H9 (cell line): Measurements from ENCODE around the gene ZAP70. TPM values are rescaled to one million over a fixed set of nuclear protein-coding genes. Genes with fewer than 3 reads are reported as not detected.

Experiments
- DNase-seq: peaks from one replicate; pipeline ENCODE4 v3.0.0-alpha.2; 2017
- H2AFZ ChIP-seq: one replicate; pipeline ENCODE4 v1.6.1; 2013; ENCODE audit warnings: mild to moderate bottlenecking, low read length, control low read depth, moderate library complexity
- H2AK5ac ChIP-seq: 2 replicates; pipeline ENCODE4 v1.6.1; 2013; ENCODE audit warnings: low read length, control low read depth, mixed read lengths; ENCODE audit not compliant: insufficient read length
- H2BK120ac ChIP-seq: one replicate; pipeline ENCODE4 v1.6.1; 2013; ENCODE audit warnings: low read depth, mild to moderate bottlenecking, low read length, control low read depth, inconsistent platforms; ENCODE audit not compliant: poor library complexity, severe bottlenecking
- H2BK12ac ChIP-seq: 2 replicates; pipeline ENCODE4 v1.6.1; 2013; ENCODE audit warnings: low read length, control low read depth, mixed read lengths, low read depth; ENCODE audit not compliant: insufficient read length
- H2BK15ac ChIP-seq: 2 replicates; pipeline ENCODE4 v1.6.1; 2013; ENCODE audit warnings: low read depth, low read length, control low read depth
- H2BK20ac ChIP-seq: one replicate; pipeline ENCODE4 v1.6.1; 2013; ENCODE audit warnings: low read depth, mild to moderate bottlenecking, low read length, control low read depth, inconsistent platforms; ENCODE audit not compliant: poor library complexity, severe bottlenecking
- H2BK5ac ChIP-seq: 2 replicates; pipeline ENCODE4 v1.6.1; 2013; ENCODE audit warnings: low read length, control low read depth, mixed read lengths; ENCODE audit not compliant: insufficient read length
- H3K14ac ChIP-seq: 2 replicates; pipeline ENCODE4 v1.6.1; 2013; ENCODE audit warnings: low read length, control low read depth; ENCODE audit not compliant: insufficient read depth
- H3K18ac ChIP-seq: 2 replicates; pipeline ENCODE4 v1.6.1; 2013; ENCODE audit warnings: low read depth, mild to moderate bottlenecking, mixed read lengths, low read length, control low read depth; ENCODE audit not compliant: insufficient read length
- H3K23ac ChIP-seq: 2 replicates; pipeline ENCODE4 v1.6.1; 2013; ENCODE audit warnings: low read length, control low read depth, mixed read lengths, low read depth; ENCODE audit not compliant: insufficient read length
- H3K23me2 ChIP-seq: 2 replicates; pipeline ENCODE4 v1.6.1; 2013; ENCODE audit warnings: low read depth, mild to moderate bottlenecking, mixed read lengths, low read length, control low read depth; ENCODE audit not compliant: insufficient read length, poor library complexity, severe bottlenecking
- H3K27ac ChIP-seq: 2 replicates; pipeline ENCODE4 v1.5.1; 2013; ENCODE audit warnings: low read length, control low read depth, mixed read lengths, low read depth; ENCODE audit not compliant: insufficient read length
- H3K27me3 ChIP-seq: 2 replicates; pipeline ENCODE4 v1.6.1; 2013; ENCODE audit warnings: low read length, control low read depth, inconsistent platforms; ENCODE audit not compliant: insufficient read depth
- H3K4ac ChIP-seq: 2 replicates; pipeline ENCODE4 v1.6.1; 2013; ENCODE audit warnings: low read depth, mild to moderate bottlenecking, control low read depth, inconsistent platforms, low read length, moderate library complexity
- H3K4me1 ChIP-seq: 2 replicates; pipeline ENCODE4 v1.6.1; 2013; ENCODE audit warnings: low read length, control low read depth, inconsistent platforms; ENCODE audit not compliant: insufficient read depth
- H3K4me2 ChIP-seq: 2 replicates; pipeline ENCODE4 v1.6.1; 2013; ENCODE audit warnings: low read length, control low read depth, mixed read lengths; ENCODE audit not compliant: insufficient read length, insufficient read depth
- H3K56ac ChIP-seq: 2 replicates; pipeline ENCODE4 v1.6.1; 2013; ENCODE audit warnings: low read depth, mild to moderate bottlenecking, mixed read lengths, low read length, control low read depth; ENCODE audit not compliant: insufficient read length
- H3K79me1 ChIP-seq: 2 replicates; pipeline ENCODE4 v1.6.1; 2013; ENCODE audit warnings: low read depth, mild to moderate bottlenecking, moderate library complexity, low read length, control low read depth, inconsistent platforms; ENCODE audit not compliant: insufficient read depth, poor library complexity, severe bottlenecking
- H3K79me2 ChIP-seq: 2 replicates; pipeline ENCODE4 v1.6.1; 2013; ENCODE audit warnings: low read length, control low read depth, inconsistent platforms; ENCODE audit not compliant: insufficient read depth
- H3K9ac ChIP-seq: 2 replicates; pipeline ENCODE4 v1.6.1; 2013; ENCODE audit warnings: low read length, control low read depth, mixed read lengths; ENCODE audit not compliant: insufficient read length; ENCODE audit errors: extremely low read depth
- H3K9me3 ChIP-seq: one replicate; pipeline ENCODE4 v1.6.1; 2013; ENCODE audit warnings: low read depth, low read length, inconsistent platforms; ENCODE audit not compliant: control insufficient read depth
- H3T11ph ChIP-seq: one replicate; pipeline ENCODE4 v1.6.1; 2013; ENCODE audit warnings: mild to moderate bottlenecking, low read length, control low read depth, inconsistent platforms
- H4K20me1 ChIP-seq: one replicate; pipeline ENCODE4 v1.6.1; 2013; ENCODE audit not compliant: control insufficient read depth, insufficient read length, insufficient read depth
- H4K5ac ChIP-seq: 2 replicates; pipeline ENCODE4 v1.6.1; 2013; ENCODE audit warnings: low read depth, mild to moderate bottlenecking, mixed read lengths, low read length, control low read depth; ENCODE audit not compliant: insufficient read length
- H4K8ac ChIP-seq: replicated peaks from 2 replicates; pipeline ENCODE4 v1.6.1; 2013; ENCODE audit warnings: low read length, control low read depth, mixed read lengths, low read depth; ENCODE audit not compliant: insufficient read length
- H4K91ac ChIP-seq: 2 replicates; pipeline ENCODE4 v1.6.1; 2013; ENCODE audit warnings: low read depth, mild to moderate bottlenecking, moderate library complexity, mixed read lengths, low read length, control low read depth; ENCODE audit not compliant: insufficient read length
- H3K27ac Mint-ChIP-seq, 3 experiments: 2 replicates in 2 of 3; 3 replicates in 1 of 3; pipeline ENCODE4 v1.8.0; 2020 to 2021; ENCODE audit warnings: mixed read lengths in 3 of 3, mild to moderate bottlenecking in 1 of 3, moderate library complexity in 1 of 3
- H3K27me3 Mint-ChIP-seq: 2 replicates; pipeline ENCODE4 v1.8.0; 2021; ENCODE audit warnings: low read depth, mild to moderate bottlenecking, moderate library complexity, mixed read lengths
- H3K36me3 Mint-ChIP-seq, 3 experiments: 2 replicates in 2 of 3; 3 replicates in 1 of 3; pipeline ENCODE4 v1.8.0; 2020 to 2021; ENCODE audit warnings: low read depth in 3 of 3, mixed read lengths in 3 of 3; ENCODE audit not compliant: insufficient read depth in 1 of 3
- H3K4me1 Mint-ChIP-seq, 2 experiments: 2 replicates each; pipeline ENCODE4 v1.8.0; 2020; ENCODE audit warnings: mixed read lengths in 2 of 2
- H3K4me3 Mint-ChIP-seq, 2 experiments: 2 replicates in 1 of 2; 3 replicates in 1 of 2; pipeline ENCODE4 v1.8.0; 2020 to 2021; ENCODE audit warnings: mild to moderate bottlenecking in 2 of 2, mixed read lengths in 2 of 2, moderate library complexity in 1 of 2
- H3K9me3 Mint-ChIP-seq, 2 experiments: 2 replicates in 1 of 2; 3 replicates in 1 of 2; pipeline ENCODE4 v1.8.0; 2020; ENCODE audit warnings: mild to moderate bottlenecking in 2 of 2, mixed read lengths in 2 of 2, moderate library complexity in 1 of 2
- WGBS: extraction: QIAGEN DNeasy Blood & Tissue Kit; methylation state at CpG from one replicate; pipeline ENCODE4 v1.1.7; 2013; ENCODE audit warnings: missing lambda C conversion rate, low lambda C conversion rate, mixed read lengths; ENCODE audit not compliant: insufficient read length; ENCODE audit errors: extremely low coverage; 5-methylcytosine and 5-hydroxymethylcytosine counted together
- total RNA-seq: library from RNA; stranded (reverse); gene quantifications from 2 replicates; pipeline ENCODE4 v1.2.1, GENCODE V29; 2021
- TF ChIP-seq, protein P1 (sequence below): fragments of 200-600 bp; sonication (generic); conservative IDR thresholded peaks from 3 replicates; pipeline ENCODE4 v1.8.0; 2021; ENCODE audit warnings: antibody characterized with exemption, mild to moderate bottlenecking

Gene ZAP70
- total RNA-seq, 1 experiment from 2014 or later, result 0.24 TPM

DNA sequence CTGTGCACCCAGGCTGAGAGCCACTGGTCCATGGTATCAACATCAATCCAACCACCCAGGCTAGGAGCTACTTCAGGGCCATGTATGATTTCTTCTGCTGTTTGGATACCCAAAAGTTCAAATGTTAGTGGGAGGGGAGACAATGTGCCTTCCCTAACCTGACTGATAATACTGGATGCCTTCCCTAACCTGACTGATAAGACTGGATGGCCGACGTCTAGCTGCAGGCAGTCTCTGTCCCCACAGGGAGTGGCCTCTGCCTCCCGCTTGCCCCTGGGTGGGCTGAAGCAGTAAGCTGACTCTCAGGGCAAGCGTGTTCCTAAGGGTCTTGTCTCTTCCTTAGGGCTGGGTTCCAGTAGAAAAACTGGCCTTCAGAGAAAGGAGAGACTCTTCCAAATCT is 65.8 kb downstream of the ZAP70 start:
- no peak for DNase-seq
- Histone ChIP-seq H4K91ac (no peak overlapping the region), H2BK20ac (no peak overlapping the region), H3K27me3 (no peaks in the 10 kb centered on the region), H3K79me1 (no peaks in the 10 kb centered on the region), H3T11ph (no peak overlapping the region), H4K5ac (no peak overlapping the region), H3K4me1 (no peaks in the 10 kb centered on the region), H2AFZ (no peak overlapping the region), H3K9me3 (no peaks in the 10 kb centered on the region), H4K20me1 (no peaks in the 10 kb centered on the region), H2AK5ac (no peak overlapping the region), H3K9ac (no peak overlapping the region), H3K14ac (no peak overlapping the region), H3K4me2 (no peak overlapping the region), H2BK5ac (no peak overlapping the region), H3K23me2 (no peaks in the 10 kb centered on the region), H2BK12ac (no peak overlapping the region), H2BK120ac (no peak overlapping the region), H2BK15ac (no peak overlapping the region), H3K79me2 (no peaks in the 10 kb centered on the region), H3K4ac (no peak overlapping the region), H3K23ac (no peak overlapping the region), H4K8ac (no peak overlapping the region), H3K56ac (no peak overlapping the region), H3K27ac (no peak overlapping the region), H3K18ac (no peak overlapping the region)
- Mint-ChIP-seq H3K4me1 (peaks cover 4% of the 10 kb centered on the region in 2 experiments; a peak in 3 of 4 replicates), H3K9me3 (no peaks in the 10 kb centered on the region), H3K4me3 (no peak overlapping the region), H3K27ac (peak overlapping the region in 1 of 3 experiments; percentile 28; a peak in 1 of 7 replicates), H3K27me3 (no peaks in the 10 kb centered on the region), H3K36me3 (peaks cover 2 to 16% (median 16%) of the 10 kb centered on the region in 3 experiments; a peak in 4 of 7 replicates)
- TF ChIP-seq, protein P1, sequence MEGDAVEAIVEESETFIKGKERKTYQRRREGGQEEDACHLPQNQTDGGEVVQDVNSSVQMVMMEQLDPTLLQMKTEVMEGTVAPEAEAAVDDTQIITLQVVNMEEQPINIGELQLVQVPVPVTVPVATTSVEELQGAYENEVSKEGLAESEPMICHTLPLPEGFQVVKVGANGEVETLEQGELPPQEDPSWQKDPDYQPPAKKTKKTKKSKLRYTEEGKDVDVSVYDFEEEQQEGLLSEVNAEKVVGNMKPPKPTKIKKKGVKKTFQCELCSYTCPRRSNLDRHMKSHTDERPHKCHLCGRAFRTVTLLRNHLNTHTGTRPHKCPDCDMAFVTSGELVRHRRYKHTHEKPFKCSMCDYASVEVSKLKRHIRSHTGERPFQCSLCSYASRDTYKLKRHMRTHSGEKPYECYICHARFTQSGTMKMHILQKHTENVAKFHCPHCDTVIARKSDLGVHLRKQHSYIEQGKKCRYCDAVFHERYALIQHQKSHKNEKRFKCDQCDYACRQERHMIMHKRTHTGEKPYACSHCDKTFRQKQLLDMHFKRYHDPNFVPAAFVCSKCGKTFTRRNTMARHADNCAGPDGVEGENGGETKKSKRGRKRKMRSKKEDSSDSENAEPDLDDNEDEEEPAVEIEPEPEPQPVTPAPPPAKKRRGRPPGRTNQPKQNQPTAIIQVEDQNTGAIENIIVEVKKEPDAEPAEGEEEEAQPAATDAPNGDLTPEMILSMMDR, result no peak
- no CpG with 5 or more reads among the region's 4 CpGs for WGBS
